COLO668 (cell line): ENCODE data around the gene ZFAND3.
"Not testable (repeated sequence)": the region's sequence is repeated elsewhere in the genome, so short reads cannot be mapped to it uniquely, and the experiment has no call there.

Source experiments
- DNase-seq: peaks from one replicate; lab custom pipeline; 2025; ENCODE audit not compliant: unreplicated experiment; lab: John Stamatoyannopoulos, UW

The ZFAND3 gene

GRCh38 chr6:37930288-37930971, 110.9 kb downstream of the ZFAND3 start:
- no peak for DNase-seq

- no peak for DNase-seq
Observed at GRCh38 chr6:37931066-37931465, 111.5 kb downstream of the ZFAND3 start.

DNA sequence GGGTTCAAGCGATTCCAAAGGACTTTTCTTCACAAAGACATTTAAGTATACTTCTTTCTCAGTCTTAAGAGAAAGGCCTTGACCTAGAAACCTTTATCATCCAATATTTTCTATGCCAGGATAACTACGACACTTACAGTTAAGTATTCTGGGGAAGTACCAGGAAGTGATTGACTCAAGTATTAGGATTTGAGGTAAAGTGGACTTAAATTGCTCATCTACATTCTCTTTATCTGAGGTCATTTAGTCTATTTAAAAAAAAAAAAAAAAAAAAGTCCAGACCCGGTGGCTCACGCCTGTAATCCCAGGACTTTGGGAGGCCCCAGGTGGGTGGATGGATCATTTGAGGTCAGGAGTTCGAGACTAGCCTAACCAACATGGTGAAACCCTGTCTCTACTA, 114.7 kb downstream of the ZFAND3 start:
- DNase-seq, result no peak

DNA sequence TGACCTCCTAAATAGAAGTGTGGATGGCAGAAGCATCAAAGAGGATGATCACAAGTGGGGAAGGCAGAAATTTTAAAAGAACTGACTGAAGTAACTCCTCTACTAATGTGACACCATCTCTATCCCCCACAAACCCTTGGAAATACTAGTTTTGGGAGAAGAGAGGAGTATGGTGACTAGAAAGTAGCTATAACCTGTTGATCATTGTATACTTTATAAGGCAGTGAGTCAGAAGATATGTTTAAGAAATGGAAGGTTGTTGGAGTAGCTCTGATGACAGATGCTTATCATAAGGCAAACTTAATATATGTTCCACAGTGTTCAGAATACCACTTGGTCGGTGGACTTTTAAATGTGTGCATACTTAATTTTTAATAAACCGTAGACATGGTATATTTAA, 116.6 kb downstream of the ZFAND3 start:
- DNase-seq, result no peak

DNA sequence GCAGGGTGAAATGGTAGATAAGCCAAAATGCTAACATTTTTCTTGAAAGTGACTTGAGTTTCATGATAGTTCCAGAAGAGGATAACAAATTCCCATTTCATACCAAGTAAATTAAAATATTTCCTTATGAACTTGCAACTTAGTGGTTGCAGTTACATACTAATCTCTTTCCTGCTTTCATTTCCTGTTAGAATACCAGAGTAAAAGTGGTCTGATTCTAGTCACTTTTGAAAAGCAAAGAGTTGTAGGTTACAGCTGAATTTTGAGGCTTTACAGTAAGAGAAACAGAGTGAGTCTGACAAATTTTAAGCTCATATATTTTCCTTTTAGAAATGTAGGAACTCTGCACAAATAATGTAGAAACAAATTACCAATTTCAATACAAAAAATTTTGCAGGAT, 117.4 kb downstream of the ZFAND3 start:
- no peak for DNase-seq

GRCh38 chr6:37938909-37939308, 119.4 kb downstream of the ZFAND3 start:
- no peak for DNase-seq

- no peak for DNase-seq
Observed at GRCh38 chr6:37940074-37940847, 120.7 kb downstream of the ZFAND3 start.

- DNase-seq, result no peak
Observed at GRCh38 chr6:37941871-37942270, 122.3 kb downstream of the ZFAND3 start.

- DNase-seq, result no peak
Observed at GRCh38 chr6:37942606-37943376, 123.3 kb downstream of the ZFAND3 start.

GRCh38 chr6:37943436-37944058, 124.0 kb downstream of the ZFAND3 start:
- no peak for DNase-seq

DNA sequence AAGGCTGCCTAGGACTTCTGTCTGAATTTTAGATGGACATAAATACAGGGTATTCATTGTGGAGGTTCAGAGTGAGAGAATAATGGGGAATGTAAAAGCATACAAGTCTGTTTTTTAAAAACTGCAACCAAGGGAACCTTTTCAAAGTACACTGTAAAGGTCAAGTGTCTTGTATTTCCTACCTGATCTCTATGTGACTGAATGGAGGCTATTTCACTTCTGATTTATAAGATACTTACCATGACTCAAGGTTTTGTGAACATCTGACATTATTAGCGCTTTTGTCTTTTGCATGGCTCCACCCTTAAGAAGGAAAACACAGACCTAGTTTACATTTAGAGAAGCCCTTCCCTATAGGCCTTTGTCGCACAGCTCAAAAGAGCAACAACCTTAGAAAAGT, 126.5 kb downstream of the ZFAND3 start:
- DNase-seq, result no peak

- no peak for DNase-seq
Observed at GRCh38 chr6:37947468-37947867, 127.9 kb downstream of the ZFAND3 start.

DNA sequence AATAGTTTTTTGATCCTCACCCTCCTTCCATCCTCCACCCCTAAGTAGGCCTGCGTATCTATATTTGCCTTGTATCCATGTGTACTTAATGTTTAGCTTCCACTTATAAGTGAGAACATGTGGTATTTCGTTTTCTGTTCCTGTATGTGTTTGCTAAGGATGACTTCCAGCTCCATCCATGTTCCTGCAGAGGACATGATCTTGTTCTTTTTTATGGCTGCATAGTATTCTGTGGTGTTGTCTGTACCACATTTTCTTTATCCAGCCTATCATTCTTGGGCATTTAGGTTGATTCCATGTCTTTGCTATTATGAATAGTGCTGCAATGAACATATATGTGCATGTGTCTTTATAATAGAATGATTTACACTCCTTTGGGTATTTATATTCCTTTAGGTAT, 129.1 kb downstream of the ZFAND3 start:
- DNase-seq, result not testable (repeated sequence)

DNA sequence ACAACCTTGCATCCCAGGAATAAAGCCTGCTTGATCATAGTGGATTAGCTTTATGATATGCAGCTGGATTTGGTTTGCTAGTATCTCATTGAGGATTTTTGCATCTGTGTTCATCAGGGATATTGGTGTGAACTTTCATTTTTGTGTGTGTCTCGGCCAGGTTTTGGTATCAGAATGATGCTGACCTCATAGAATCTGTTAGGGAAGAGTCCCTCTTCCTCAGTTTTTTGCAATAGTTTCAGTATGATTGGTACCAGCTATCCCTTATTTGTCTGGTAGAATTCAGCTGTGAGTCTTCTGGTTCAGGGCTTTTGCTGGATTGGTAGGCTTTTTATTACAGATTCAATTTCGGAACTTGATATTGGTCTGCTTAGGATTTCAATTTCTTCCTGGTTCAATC, 132.5 kb downstream of the ZFAND3 start:
- no peak for DNase-seq

DNA sequence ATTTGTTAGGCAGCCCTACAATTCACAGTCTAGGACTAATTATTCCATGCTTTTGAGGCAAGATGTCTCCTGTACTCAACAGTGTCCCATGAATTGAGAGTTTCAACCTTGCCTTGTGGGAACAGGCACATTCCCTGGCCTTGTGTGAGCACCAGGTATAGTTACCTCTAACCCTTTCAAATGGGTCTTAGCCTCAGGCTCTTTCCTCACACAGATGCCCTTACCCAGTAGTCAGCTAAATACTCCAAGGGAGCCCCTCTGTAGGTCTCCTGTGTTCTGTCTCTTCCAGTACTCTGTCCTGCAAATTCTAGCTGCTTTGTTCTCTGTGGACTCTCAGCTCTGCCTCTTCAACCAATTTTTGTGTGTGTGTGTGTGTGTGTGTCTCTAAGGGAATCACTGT, 135.3 kb downstream of the ZFAND3 start:
- DNase-seq, result no peak

DNA sequence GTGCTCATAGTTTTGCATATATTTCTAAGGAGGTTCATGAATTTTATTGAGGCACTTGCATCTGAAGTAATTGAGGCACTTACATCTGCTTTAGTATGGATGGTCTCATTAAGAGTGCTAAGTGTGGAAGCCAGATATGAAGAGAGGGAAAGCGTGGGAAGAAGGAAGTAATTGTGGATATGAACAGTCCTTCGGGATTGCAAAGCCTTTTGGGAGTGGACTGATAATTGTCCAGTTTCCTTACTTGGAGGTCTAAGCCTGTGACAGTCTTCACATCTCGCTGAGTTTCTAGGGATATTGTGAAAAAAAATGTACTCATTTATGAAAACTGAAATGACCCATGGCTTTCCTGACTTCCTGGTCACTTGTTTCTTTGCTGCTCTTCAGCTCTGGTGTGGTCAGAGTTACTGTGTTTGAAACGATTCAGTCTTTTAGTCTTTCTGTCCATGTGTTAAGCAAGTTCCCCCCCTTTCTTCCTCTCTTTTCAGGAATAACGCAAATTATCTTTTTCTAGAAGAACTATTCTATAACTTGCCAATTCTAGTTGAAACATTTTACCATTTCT, 137.3 kb downstream of the ZFAND3 start:
- no peak for DNase-seq

DNA sequence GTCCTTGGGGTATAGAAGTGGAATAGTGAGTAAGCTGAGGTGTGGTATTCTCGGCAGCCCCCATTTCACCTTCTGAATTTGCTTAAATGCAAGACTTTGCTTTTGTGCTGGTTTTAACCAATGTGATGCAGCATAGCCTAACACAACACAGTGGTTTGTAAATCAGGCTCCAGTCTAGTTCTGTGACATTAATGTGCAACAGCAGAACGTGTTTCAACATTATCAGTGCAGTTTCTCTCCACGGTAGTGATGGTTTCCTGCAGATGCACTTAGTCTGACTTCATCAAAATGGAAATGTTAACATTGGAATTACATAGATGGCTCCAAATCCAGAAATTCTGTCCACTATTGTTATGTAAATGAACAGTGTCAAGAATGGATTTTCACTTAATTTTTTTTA, 139.5 kb downstream of the ZFAND3 start:
- no peak for DNase-seq

DNA sequence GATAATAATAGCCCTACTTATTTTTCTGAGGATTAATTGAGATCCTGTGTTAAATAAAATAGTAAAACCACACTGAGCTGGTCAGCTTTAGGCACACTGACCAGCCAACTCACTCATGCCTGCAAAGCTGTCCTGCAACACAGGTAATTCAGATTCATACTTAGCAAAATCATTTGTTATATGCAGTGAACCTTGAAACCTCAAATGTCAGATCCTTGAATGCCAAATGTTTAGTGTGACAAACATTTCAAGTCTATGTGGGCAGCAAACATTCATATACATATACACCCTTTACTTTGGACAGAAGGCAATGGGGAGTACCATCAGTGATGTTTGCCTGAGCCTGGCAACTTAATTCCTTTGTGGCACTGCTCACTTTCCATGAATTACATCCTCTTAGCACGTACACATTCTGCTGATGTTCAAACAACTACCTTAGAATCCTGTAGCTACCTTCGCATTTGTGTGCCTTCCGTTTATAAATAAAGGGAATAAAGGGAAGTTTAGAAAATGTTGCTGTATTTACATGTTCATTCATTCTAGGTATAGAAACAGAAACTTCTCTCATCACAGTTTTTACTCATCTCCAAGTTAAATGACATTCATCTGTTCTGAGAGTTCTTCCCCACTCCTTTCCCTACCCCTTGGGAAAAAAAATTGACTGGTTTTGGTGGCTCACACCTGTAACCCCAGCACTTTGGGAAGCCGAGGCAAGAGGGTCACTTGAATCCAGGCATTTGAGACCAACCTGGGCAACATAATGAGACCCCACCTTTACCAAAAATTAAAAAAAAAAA, 140.8 kb downstream of the ZFAND3 start:
- no peak for DNase-seq

GRCh38 chr6:37962481-37963080, 143.1 kb downstream of the ZFAND3 start:
- DNase-seq, result not testable (repeated sequence)
